IPS-NIHi11 (cell line): ENCODE data around the gene MIB2.
"Not testable (repeated sequence)": the region's sequence is repeated elsewhere in the genome, so short reads cannot be mapped to it uniquely, and the experiment has no call there.

Experiments used
- DNase-seq: peaks from one replicate; pipeline ENCODE4 v3.0.0; 2012; ENCODE audit warnings: mixed read lengths, low spot score

The MIB2 gene

DNA sequence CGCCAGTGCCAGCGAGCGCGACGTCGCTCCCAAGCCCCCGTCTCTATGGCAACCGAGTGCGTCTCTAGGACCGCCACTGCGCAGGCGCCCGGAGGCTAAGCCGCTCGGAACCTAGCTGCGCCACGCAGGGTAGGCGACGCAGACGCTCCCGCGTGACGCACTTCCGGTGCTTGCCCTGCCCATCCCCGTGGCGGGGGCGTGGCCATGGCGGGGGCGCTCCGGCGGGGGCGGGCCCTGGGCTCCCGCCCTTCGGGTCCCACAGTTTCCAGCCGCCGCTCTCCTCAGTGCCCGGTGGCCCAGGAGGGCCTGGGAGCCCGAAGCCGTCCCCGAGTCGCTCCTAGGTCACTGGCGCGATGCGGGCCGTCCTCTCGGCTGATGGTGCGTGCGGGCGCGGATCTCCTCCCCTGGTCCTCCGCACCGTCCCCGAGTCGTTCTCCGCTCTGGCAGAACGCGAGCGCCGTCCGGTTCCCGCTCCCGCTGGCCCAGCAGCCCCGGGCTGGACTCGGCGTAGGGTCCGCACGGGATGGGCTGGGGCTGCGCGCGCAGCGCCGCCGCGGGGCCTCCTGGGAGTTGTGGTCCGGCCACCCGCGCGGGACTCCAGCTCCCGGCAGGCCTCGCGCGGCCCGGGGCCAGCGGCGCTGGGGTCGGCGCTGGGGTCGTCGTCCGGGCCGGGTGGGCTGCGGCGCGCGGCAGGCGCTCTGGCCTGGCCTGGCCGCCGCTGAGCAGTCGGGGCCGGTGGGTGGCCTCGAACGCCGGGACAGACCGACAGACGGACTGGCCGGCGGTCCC, at the start of gene MIB2:
Gene MIB2, plus strand, starts transcription at position 245 of the 789 bp plus-strand sequence. CDS start 7,953 bp downstream, outside the sequence.
- peak; percentile 100 for DNase-seq

GRCh38 chr1:1567152-1567875, 48.0 kb upstream of the MIB2 start:
- no peak for DNase-seq

- DNase-seq, result no peak
Measured at GRCh38 chr1:1567891-1568291, 47.4 kb upstream of the MIB2 start.

GRCh38 chr1:1569341-1569740, 46.0 kb upstream of the MIB2 start:
- DNase-seq, result no peak

- peak; percentile 91 for DNase-seq
Measured at GRCh38 chr1:1573843-1574720, 41.2 kb upstream of the MIB2 start.

DNA sequence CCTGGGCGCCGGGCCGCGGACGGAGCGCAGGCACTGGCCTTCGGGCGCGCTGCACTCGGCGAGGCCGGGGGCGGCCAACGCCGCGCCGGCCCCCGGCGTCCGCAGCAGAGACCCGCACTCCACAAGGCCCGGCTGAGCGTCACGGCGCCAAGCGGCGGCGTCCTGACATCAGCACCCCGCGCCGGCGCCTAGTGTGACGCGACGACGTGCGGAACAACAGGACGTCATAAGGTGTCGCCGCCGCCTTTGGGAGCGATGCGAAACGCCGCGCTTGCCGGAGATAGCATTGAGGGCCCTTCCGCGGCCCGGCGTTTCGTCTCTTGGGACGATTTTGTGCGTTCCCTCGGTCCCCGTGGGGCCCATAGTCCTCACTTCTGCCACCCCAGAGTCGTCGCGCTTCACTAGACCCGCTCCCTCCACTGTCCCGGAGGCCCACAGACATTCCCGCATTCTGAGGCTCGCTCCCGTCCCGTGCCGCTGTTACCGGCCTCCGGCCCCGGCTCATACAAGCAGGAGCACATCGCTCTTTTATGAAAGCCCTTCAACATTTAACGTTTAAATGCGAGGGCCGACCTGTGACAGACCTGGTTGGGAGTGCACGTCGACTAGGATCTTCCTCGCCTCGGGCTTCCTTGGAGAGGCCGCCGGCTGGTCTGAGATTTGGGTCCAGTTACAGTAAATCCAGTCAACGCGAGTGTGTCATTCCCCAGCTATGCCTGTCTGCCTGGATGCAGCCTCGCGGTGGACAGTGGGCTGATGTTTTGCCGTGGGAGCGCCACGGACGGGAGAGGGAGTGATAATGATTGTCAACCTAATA, 40.4 kb upstream of the MIB2 start, which contains the start of gene SSU72:
Gene SSU72, minus strand, starts transcription at position 143 of the 817 bp plus-strand sequence. CDS start 306 bp downstream, outside the sequence.
- DNase-seq, result peak; percentile 97

GRCh38 chr1:1577367-1578011, 37.8 kb upstream of the MIB2 start:
- no peak for DNase-seq

- DNase-seq, result no peak
Measured at GRCh38 chr1:1578371-1578940, 36.8 kb upstream of the MIB2 start.

DNA sequence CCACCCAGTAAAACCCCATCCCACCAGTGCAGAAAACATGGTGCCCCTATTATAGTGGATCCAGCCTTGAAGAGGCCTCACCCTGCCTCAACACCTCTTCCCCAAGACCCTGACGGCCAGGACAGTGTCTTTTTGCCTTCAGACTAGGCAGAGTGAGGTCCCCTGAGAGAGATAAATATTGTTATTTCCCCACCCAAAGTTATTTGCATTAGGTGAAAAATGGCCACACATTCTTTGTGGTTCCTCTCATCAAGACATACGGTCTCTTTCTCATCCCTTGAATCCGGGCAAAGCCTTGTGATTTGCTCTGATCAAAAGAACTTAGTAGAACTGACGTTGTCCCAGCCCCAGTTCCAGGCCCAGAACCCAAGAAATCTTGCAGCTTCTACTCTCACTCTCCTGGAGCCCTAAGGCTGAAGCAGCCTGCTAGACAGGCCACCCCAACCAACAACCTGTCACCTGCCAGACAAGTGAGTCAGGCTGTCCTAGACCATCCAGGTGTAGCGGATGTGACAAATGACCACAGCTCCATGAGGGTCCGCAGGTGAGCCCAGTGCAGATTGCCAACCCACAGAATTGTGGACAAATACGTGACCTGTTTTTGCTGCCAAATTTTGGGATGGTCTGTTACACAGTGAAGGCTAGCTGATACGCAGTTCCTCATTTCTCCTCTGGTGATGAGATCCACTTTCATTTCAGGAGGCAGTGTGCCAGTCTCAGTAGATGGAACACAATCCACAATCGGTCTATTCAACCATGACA, 32.5 kb upstream of the MIB2 start:
- DNase-seq, result no peak

GRCh38 chr1:1583347-1584010, 31.8 kb upstream of the MIB2 start:
- DNase-seq, result no peak

- no peak for DNase-seq
Measured at GRCh38 chr1:1591452-1591851, 23.8 kb upstream of the MIB2 start.

DNA sequence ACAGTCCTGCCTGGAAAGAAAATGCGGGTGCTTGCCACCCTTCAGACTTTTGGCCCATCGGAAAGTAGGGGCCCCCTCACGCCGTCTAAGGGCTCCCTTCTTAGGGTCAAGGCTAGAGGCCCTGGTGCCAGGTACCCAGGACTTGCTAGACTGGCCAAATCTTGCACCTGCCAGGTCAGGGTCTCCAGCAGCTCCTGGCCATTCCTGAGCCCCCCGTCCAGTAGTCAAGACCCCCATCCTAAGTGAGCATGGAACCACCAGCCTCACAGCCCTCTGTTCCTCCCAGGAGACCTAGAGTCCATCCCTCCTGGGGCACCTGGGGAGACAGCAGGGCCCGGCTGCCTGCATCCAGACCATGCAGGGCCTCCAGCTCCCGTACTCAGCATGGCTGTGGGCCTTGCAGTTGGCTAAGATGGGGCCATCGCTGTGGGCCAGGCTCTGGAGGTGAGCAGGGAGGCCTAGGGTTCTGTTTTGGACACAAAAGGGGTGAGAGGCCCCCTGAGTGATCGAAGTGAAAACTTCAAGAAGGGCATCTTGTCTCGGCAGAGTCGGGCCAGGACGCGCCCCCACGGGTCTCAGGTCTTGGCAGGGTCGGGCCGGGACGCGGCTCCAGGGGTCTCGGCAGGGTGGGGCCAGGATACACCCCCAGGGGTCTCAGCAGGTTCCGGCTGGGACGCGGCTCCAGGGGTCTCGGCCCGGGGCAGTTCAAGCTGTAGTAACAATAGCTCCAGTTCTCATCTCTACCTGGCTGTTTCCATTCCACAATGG, 21.3 kb upstream of the MIB2 start:
- no peak for DNase-seq

DNA sequence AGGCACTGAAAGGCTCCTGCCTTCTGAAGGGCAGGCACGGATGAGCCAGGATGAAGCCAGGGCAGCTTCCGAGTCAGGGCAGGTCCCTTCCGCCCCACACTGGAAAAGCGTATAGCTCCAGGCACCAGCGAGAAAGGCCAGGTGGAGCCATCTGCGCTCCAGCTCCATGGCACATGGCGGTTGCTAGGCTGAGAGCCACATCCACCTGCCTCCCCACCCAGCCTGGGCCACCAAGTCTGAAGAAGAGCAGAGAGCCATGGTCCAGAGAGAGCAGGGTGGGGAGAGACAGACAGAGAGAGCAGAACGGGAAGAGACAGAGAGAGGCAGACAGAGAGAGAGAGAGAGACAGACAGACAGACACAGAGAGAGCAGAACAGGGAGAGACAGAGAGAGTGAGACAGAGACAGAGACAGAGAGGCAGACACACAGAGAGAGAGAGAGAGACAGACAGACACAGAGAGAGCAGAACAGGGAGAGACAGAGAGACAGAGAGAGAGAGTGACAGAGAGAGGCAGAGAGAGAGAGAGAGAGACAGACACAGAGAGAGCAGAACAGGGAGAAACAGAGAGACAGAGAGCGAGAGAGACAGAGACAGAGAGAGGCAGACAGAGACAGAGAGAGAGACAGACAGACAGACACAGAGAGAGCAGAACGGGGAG, 20.6 kb upstream of the MIB2 start:
- no peak for DNase-seq

GRCh38 chr1:1595341-1595740, 20.0 kb upstream of the MIB2 start:
- not testable (repeated sequence) for DNase-seq

GRCh38 chr1:1596493-1597274, 18.6 kb upstream of the MIB2 start:
- no peak for DNase-seq

- peak; percentile 77 for DNase-seq
Measured at GRCh38 chr1:1597275-1597930, 17.9 kb upstream of the MIB2 start.
